ENCODE results near the gene MYRFL.

MYRFL gene

DNA sequence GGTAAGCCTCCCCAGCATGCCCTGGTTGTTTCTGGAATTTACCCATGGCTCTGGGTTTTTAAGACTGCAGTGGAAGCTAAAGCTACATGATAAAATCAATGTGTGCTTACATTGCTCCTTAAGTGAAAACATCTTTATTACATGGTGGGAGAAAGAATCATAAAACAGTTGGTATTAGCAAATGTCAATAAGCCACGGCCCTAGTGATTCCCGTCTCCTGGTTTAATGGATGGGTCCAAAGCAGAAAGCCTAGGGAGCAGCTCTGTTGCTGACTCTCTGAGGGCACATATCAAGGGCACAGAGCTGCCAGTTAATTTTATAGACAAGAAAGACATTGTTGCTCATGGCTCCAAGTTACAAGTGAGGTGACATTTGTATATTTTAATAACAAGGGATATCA, 127.9 kb downstream of the MYRFL start:
- Histone ChIP-seq H3K9me3 (replicated peaks in 1 of 2; ENCODE audit: control insufficient read depth in 2 of 2, insufficient read depth in 1 of 2, low read depth in 1 of 2, low read length in 2 of 2) (peaks cover 2 to 3% of the 10 kb centered on the region in 2 donors), H2BK120ac (ENCODE audit: low read depth, low read length) (no peak overlapping the region), H2BK12ac (ENCODE audit: low read length) (no peak overlapping the region), H4K8ac (ENCODE audit: low read depth, low read length) (no peak overlapping the region), H3K18ac (ENCODE audit: low read length) (no peak overlapping the region), H2AK5ac (ENCODE audit: low read depth, low read length) (no peak overlapping the region), H3K36me3 (replicated peaks in 1 of 2; ENCODE audit: control insufficient read depth in 2 of 2, insufficient read depth in 2 of 2, low read length in 2 of 2) (no peaks in the 10 kb centered on the region), H3K79me1 (ENCODE audit: low read depth, low read length) (no peaks in the 10 kb centered on the region), H3K27ac (replicated peaks; ENCODE audit: low read length) (no peak overlapping the region), H3K23ac (ENCODE audit: low read depth, low read length, poor library complexity) (no peak overlapping the region), H3K4me1 (ENCODE audit: control insufficient read depth in 2 of 2, insufficient read depth in 1 of 2, low read depth in 1 of 2, low read length in 2 of 2) (peaks cover 0 to 5% of the 10 kb centered on the region in 2 donors), H2AFZ (ENCODE audit: low read length) (no peak overlapping the region), H3K4me3 (ENCODE audit: low read length in 2 of 2) (no peak overlapping the region), H3K4ac (ENCODE audit: low read length) (no peak overlapping the region), H2BK15ac (ENCODE audit: low read length) (no peak overlapping the region), H3K4me2 (ENCODE audit: insufficient read depth, low read length, poor library complexity, severe bottlenecking) (no peak overlapping the region), H4K91ac (ENCODE audit: low read depth, low read length, poor library complexity) (no peak overlapping the region), H3K14ac (ENCODE audit: low read length) (no peak overlapping the region), H2BK5ac (ENCODE audit: low read length) (no peak overlapping the region), H3K9ac (ENCODE audit: low read depth, low read length, poor library complexity) (no peak overlapping the region), H3K27me3 (ENCODE audit: control insufficient read depth in 3 of 3, insufficient read depth in 3 of 3, low read depth in 1 of 3, low read length in 3 of 3) (no peaks in the 10 kb centered on the region)
- WGBS, 2 donors (ENCODE audit: extremely low coverage in 2 of 2, insufficient read length in 2 of 2, insufficient replicate concordance in 1 of 2): no CpG with 5 or more reads among the region's 2 CpGs
- DNase-seq (ENCODE audit: low spot score): no peak

DNA sequence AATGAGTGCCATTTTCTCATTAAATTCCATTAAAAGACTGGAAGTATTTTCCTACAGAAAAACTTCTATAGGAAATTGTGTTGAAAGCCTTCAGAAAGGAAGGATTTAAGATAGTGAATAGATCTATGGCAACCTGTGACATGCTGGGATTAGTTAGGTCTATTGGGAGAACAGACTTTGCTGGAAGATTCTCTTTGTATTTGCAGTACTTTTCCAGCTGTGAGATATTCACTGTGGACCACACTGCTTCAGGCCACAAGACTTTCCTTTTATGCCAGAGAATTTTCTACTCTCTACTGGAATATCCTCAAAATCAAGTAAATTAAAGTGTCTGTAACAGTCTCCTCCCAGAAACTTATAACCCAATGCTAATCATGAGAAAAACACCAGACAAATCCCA, 136.2 kb downstream of the MYRFL start:
- no peak overlapping the region for H4K91ac ChIP-seq (ENCODE audit: low read depth, low read length, poor library complexity)
- H3K4me3 ChIP-seq (ENCODE audit: low read length in 2 of 2): no peak overlapping the region
- no peak for DNase-seq (ENCODE audit: low spot score)
- H3K9ac ChIP-seq (ENCODE audit: low read depth, low read length, poor library complexity): no peak overlapping the region
- no peak overlapping the region for H2BK5ac ChIP-seq (ENCODE audit: low read length)
- no peak overlapping the region for H3K23ac ChIP-seq (ENCODE audit: low read depth, low read length, poor library complexity)
- no peak overlapping the region for H2BK120ac ChIP-seq (ENCODE audit: low read depth, low read length)
- H3K9me3 ChIP-seq (replicated peaks in 1 of 2; ENCODE audit: control insufficient read depth in 2 of 2, insufficient read depth in 1 of 2, low read depth in 1 of 2, low read length in 2 of 2): no peaks in the 10 kb centered on the region
- no peak overlapping the region for H3K27ac ChIP-seq (replicated peaks; ENCODE audit: low read length)
- H3K4ac ChIP-seq (ENCODE audit: low read length): no peak overlapping the region
- H2AFZ ChIP-seq (ENCODE audit: low read length): no peak overlapping the region
- no peak overlapping the region for H3K14ac ChIP-seq (ENCODE audit: low read length)
- H2BK12ac ChIP-seq (ENCODE audit: low read length): no peak overlapping the region
- no peaks in the 10 kb centered on the region for H3K36me3 ChIP-seq (replicated peaks in 1 of 2; ENCODE audit: control insufficient read depth in 2 of 2, insufficient read depth in 2 of 2, low read length in 2 of 2)
- no peak overlapping the region for H2BK15ac ChIP-seq (ENCODE audit: low read length)
- H3K27me3 ChIP-seq (ENCODE audit: control insufficient read depth in 3 of 3, insufficient read depth in 3 of 3, low read depth in 1 of 3, low read length in 3 of 3): no peaks in the 10 kb centered on the region
- H3K79me1 ChIP-seq (ENCODE audit: low read depth, low read length): no peaks in the 10 kb centered on the region
- H2AK5ac ChIP-seq (ENCODE audit: low read depth, low read length): no peak overlapping the region
- H3K18ac ChIP-seq (ENCODE audit: low read length): no peak overlapping the region
- no peak overlapping the region for H4K8ac ChIP-seq (ENCODE audit: low read depth, low read length)
- H3K4me2 ChIP-seq (ENCODE audit: insufficient read depth, low read length, poor library complexity, severe bottlenecking): no peak overlapping the region
- no peaks in the 10 kb centered on the region for H3K4me1 ChIP-seq (ENCODE audit: control insufficient read depth in 2 of 2, insufficient read depth in 1 of 2, low read depth in 1 of 2, low read length in 2 of 2)

DNA sequence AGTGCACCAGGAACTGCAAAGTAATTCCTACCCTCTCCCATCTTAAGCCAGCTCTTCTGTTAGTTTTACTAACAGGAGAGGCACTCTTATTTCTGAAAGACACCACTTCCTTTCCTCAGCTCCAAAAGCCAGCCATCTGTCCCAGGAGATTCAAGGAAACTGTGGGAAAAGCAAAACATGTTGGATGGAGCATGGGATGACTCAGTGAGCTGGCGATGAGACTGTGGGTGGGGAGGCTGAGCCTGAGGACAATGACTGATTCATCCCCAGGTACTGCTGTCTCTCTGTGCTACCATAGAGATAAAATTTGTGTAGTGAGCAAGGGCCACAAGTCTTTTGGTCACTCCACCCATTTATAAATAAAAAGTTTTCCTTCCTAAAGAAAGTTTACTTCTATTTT, 141.4 kb downstream of the MYRFL start:
- no peak for DNase-seq (ENCODE audit: low spot score)
- no peak overlapping the region for H3K14ac ChIP-seq (ENCODE audit: low read length)
- no peak overlapping the region for H3K4me3 ChIP-seq (ENCODE audit: low read length in 2 of 2)
- WGBS, 2 donors (ENCODE audit: extremely low coverage in 2 of 2, insufficient read length in 2 of 2, insufficient replicate concordance in 1 of 2): no CpG with 5 or more reads among the region's 1 CpG
- no peak overlapping the region for H3K4ac ChIP-seq (ENCODE audit: low read length)
- no peak overlapping the region for H2BK5ac ChIP-seq (ENCODE audit: low read length)
- H2BK15ac ChIP-seq (ENCODE audit: low read length): no peak overlapping the region
- H2BK12ac ChIP-seq (ENCODE audit: low read length): no peak overlapping the region
- H3K18ac ChIP-seq (ENCODE audit: low read length): no peak overlapping the region
- H3K9me3 ChIP-seq (replicated peaks in 1 of 2; ENCODE audit: control insufficient read depth in 2 of 2, insufficient read depth in 1 of 2, low read depth in 1 of 2, low read length in 2 of 2): no peaks in the 10 kb centered on the region
- H3K79me1 ChIP-seq (ENCODE audit: low read depth, low read length): no peaks in the 10 kb centered on the region
- no peak overlapping the region for H4K8ac ChIP-seq (ENCODE audit: low read depth, low read length)
- no peak overlapping the region for H2AK5ac ChIP-seq (ENCODE audit: low read depth, low read length)
- H2AFZ ChIP-seq (ENCODE audit: low read length): peak overlapping the region; percentile 21
- H2BK120ac ChIP-seq (ENCODE audit: low read depth, low read length): no peak overlapping the region
- H3K36me3 ChIP-seq (replicated peaks in 1 of 2; ENCODE audit: control insufficient read depth in 2 of 2, insufficient read depth in 2 of 2, low read length in 2 of 2): no peaks in the 10 kb centered on the region
- no peak overlapping the region for H3K4me2 ChIP-seq (ENCODE audit: insufficient read depth, low read length, poor library complexity, severe bottlenecking)
- H3K23ac ChIP-seq (ENCODE audit: low read depth, low read length, poor library complexity): no peak overlapping the region
- H3K4me1 ChIP-seq (ENCODE audit: control insufficient read depth in 2 of 2, insufficient read depth in 1 of 2, low read depth in 1 of 2, low read length in 2 of 2): no peaks in the 10 kb centered on the region
- no peak overlapping the region for H3K27ac ChIP-seq (replicated peaks; ENCODE audit: low read length)
- no peaks in the 10 kb centered on the region for H3K27me3 ChIP-seq (ENCODE audit: control insufficient read depth in 3 of 3, insufficient read depth in 3 of 3, low read depth in 1 of 3, low read length in 3 of 3)
- no peak overlapping the region for H3K9ac ChIP-seq (ENCODE audit: low read depth, low read length, poor library complexity)
- H4K91ac ChIP-seq (ENCODE audit: low read depth, low read length, poor library complexity): no peak overlapping the region

DNA sequence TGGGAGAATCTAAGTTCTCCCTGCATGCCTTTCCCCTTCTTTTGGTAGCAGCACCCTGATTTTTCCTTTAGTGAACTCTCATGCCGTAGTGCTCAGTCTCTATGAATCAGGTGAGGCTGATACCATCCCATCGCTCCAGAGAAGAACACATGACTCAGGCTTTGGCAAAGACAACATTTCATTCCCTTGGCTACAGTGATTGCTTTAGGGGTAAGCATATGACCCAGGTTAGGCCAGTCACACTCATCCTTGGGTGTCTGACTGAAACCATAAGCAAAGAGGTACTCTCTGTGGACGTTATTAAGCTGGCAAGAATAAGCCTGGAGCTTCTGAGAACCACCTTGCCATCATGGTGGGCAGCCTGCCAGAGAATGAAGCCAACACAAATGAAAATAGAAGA, 141.8 kb downstream of the MYRFL start:
- no peaks in the 10 kb centered on the region for H3K9me3 ChIP-seq (replicated peaks in 1 of 2; ENCODE audit: control insufficient read depth in 2 of 2, insufficient read depth in 1 of 2, low read depth in 1 of 2, low read length in 2 of 2)
- no peaks in the 10 kb centered on the region for H3K79me1 ChIP-seq (ENCODE audit: low read depth, low read length)
- H2BK15ac ChIP-seq (ENCODE audit: low read length): no peak overlapping the region
- no peak overlapping the region for H2AK5ac ChIP-seq (ENCODE audit: low read depth, low read length)
- no CpG with 5 or more reads among the region's 3 CpGs for WGBS, 2 donors (ENCODE audit: extremely low coverage in 2 of 2, insufficient read length in 2 of 2, insufficient replicate concordance in 1 of 2)
- H3K14ac ChIP-seq (ENCODE audit: low read length): no peak overlapping the region
- no peak overlapping the region for H2AFZ ChIP-seq (ENCODE audit: low read length)
- H3K18ac ChIP-seq (ENCODE audit: low read length): no peak overlapping the region
- no peak overlapping the region for H2BK12ac ChIP-seq (ENCODE audit: low read length)
- no peak overlapping the region for H3K27ac ChIP-seq (replicated peaks; ENCODE audit: low read length)
- H3K36me3 ChIP-seq (replicated peaks in 1 of 2; ENCODE audit: control insufficient read depth in 2 of 2, insufficient read depth in 2 of 2, low read length in 2 of 2): no peaks in the 10 kb centered on the region
- H3K4me3 ChIP-seq (ENCODE audit: low read length in 2 of 2): no peak overlapping the region
- H2BK120ac ChIP-seq (ENCODE audit: low read depth, low read length): no peak overlapping the region
- H2BK5ac ChIP-seq (ENCODE audit: low read length): no peak overlapping the region
- H3K4ac ChIP-seq (ENCODE audit: low read length): no peak overlapping the region
- no peak overlapping the region for H3K23ac ChIP-seq (ENCODE audit: low read depth, low read length, poor library complexity)
- H3K27me3 ChIP-seq (ENCODE audit: control insufficient read depth in 3 of 3, insufficient read depth in 3 of 3, low read depth in 1 of 3, low read length in 3 of 3): no peaks in the 10 kb centered on the region
- no peak for DNase-seq (ENCODE audit: low spot score)
- H4K8ac ChIP-seq (ENCODE audit: low read depth, low read length): no peak overlapping the region
- no peak overlapping the region for H3K9ac ChIP-seq (ENCODE audit: low read depth, low read length, poor library complexity)
- no peak overlapping the region for H4K91ac ChIP-seq (ENCODE audit: low read depth, low read length, poor library complexity)
- H3K4me1 ChIP-seq (ENCODE audit: control insufficient read depth in 2 of 2, insufficient read depth in 1 of 2, low read depth in 1 of 2, low read length in 2 of 2): no peaks in the 10 kb centered on the region
- H3K4me2 ChIP-seq (ENCODE audit: insufficient read depth, low read length, poor library complexity, severe bottlenecking): no peak overlapping the region
